GM21717 (cell line): ENCODE data around the gene ZBTB37.
"Not testable (repeated sequence)": the region's sequence is repeated elsewhere in the genome, so short reads cannot be mapped to it uniquely, and the experiment has no call there.

Experiments used
- ATAC-seq: cut with Tn5 transposase; IDR thresholded peaks from one replicate; pipeline ENCODE4 v1.9.1; 2021; ENCODE audit warnings: mild to moderate bottlenecking, moderate library complexity; ENCODE audit not compliant: unreplicated experiment

ZBTB37 gene

GRCh38 chr1:173868266-173869020 is at the start of gene ZBTB37:
TSS of gene ZBTB37 (plus strand) at chr1:173868380. CDS start at chr1:173870226, 1,846 bp downstream.
- peak; percentile 64 for ATAC-seq

- ATAC-seq, result no peak
Measured at GRCh38 chr1:173818459-173818858, 49.7 kb upstream of the ZBTB37 start.

- ATAC-seq, result no peak
Measured at GRCh38 chr1:173821680-173822079, 46.5 kb upstream of the ZBTB37 start.

- peak; percentile 52 for ATAC-seq
Measured at GRCh38 chr1:173823781-173824314, 44.3 kb upstream of the ZBTB37 start.

GRCh38 chr1:173824315-173825081 is 43.7 kb upstream of the ZBTB37 start, which contains the start of the genes CENPL and DARS2:
TSS of gene CENPL (minus strand) at chr1:173824883. CDS start at chr1:173811299, 13,584 bp downstream.
TSS of gene DARS2 (plus strand) at chr1:173824673. CDS start at chr1:173825230, 557 bp downstream.
- ATAC-seq, result peak; percentile 86

GRCh38 chr1:173827611-173828010 is 40.6 kb upstream of the ZBTB37 start:
- ATAC-seq, result no peak

GRCh38 chr1:173832748-173833147 is 35.4 kb upstream of the ZBTB37 start:
- ATAC-seq, result no peak

GRCh38 chr1:173852105-173852504 is 16.1 kb upstream of the ZBTB37 start:
- no peak for ATAC-seq

GRCh38 chr1:173853074-173853473 is 15.1 kb upstream of the ZBTB37 start:
- no peak for ATAC-seq

- no peak for ATAC-seq
Measured at GRCh38 chr1:173856014-173856413, 12.2 kb upstream of the ZBTB37 start.

GRCh38 chr1:173856903-173857302 is 11.3 kb upstream of the ZBTB37 start:
- ATAC-seq, result no peak

GRCh38 chr1:173857363-173857917 is 10.7 kb upstream of the ZBTB37 start:
- no peak for ATAC-seq

GRCh38 chr1:173859547-173859946 is 8.6 kb upstream of the ZBTB37 start:
- ATAC-seq, result not testable (repeated sequence)

GRCh38 chr1:173860065-173860464 is 8.1 kb upstream of the ZBTB37 start:
- ATAC-seq, result no peak

GRCh38 chr1:173861731-173862145 is 6.4 kb upstream of the ZBTB37 start:
- no peak for ATAC-seq

- not testable (repeated sequence) for ATAC-seq
Measured at GRCh38 chr1:173862146-173862768, 5.9 kb upstream of the ZBTB37 start.

GRCh38 chr1:173862769-173863223 is 5.4 kb upstream of the ZBTB37 start:
- no peak for ATAC-seq

GRCh38 chr1:173863224-173864161 is 4.7 kb upstream of the ZBTB37 start:
- ATAC-seq, result no peak

GRCh38 chr1:173864179-173864867 is 3.9 kb upstream of the ZBTB37 start:
- no peak for ATAC-seq
